ENCODE measurements around the gene ADIG. TPM values are rescaled to one million over a fixed set of nuclear protein-coding genes. Genes with fewer than 3 reads are reported as not detected.

ADIG gene
- total RNA-seq, 1 donor from 2014 or later, result not detected

DNA sequence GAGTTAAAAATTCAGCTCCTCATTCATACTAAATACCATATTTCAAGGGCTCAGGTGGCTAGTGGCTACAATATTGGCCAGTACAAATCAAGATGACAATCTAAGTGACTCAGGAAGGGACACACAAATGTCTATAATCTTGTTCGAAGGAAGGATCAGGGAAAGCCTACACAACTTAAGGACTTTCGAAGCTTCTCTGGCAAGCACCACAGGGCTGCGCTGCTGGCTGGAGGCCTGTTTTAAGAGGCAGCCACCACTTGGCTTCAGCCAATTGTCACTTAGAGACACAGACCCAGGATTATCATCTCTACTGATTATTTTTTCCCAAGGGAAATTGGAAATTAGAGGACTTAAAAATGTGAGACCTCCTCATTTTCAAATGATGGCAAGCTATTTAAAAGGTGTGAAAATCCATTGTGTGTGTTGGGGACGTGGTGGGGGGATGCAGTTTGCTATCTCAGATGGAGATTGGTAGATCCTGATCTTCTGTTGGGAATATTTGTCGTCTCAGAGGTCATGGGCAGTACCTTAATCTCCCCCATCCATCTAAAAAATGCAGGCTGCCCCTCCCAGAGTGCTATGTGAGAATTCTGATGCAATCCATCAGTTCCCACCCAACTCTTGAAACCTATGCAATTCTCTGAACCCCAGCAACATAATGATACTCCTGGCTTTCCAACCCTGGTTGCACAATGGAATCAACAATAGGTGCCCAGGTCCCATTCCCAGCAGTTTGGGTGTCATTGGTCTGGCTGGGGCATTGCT, 31.9 kb downstream of the ADIG start:
- DNase-seq (no peak), ATAC-seq (no peak)
- Histone ChIP-seq H3K4me1 (no peaks in the 10 kb centered on the region), H3K36me3 (no peaks in the 10 kb centered on the region), H3K4me3 (no peak overlapping the region), H3K27me3 (ENCODE audit: low read depth) (peaks cover 22% of the 10 kb centered on the region), H3K9me3 (no peaks in the 10 kb centered on the region), H3K27ac (no peak overlapping the region)
- intact Hi-C loops (cut with DNase I), result no loop called here
- TF ChIP-seq CTCF (IDR thresholded peaks at IDR 0.05), result no peak

GRCh38 chr20:38615283-38615682, 34.3 kb downstream of the ADIG start:
- no peak overlapping the region for H3K4me3 ChIP-seq
- TF ChIP-seq CTCF (IDR thresholded peaks at IDR 0.05), result no peak
- DNase-seq (no peak), ATAC-seq (no peak)
- H3K9me3 ChIP-seq, result no peaks in the 10 kb centered on the region
- intact Hi-C loops (cut with DNase I), result no loop called here
- H3K27me3 ChIP-seq (ENCODE audit: low read depth), result peaks cover 22% of the 10 kb centered on the region
- no peaks in the 10 kb centered on the region for H3K4me1 ChIP-seq
- H3K27ac ChIP-seq, result no peak overlapping the region
- H3K36me3 ChIP-seq, result no peaks in the 10 kb centered on the region

DNA sequence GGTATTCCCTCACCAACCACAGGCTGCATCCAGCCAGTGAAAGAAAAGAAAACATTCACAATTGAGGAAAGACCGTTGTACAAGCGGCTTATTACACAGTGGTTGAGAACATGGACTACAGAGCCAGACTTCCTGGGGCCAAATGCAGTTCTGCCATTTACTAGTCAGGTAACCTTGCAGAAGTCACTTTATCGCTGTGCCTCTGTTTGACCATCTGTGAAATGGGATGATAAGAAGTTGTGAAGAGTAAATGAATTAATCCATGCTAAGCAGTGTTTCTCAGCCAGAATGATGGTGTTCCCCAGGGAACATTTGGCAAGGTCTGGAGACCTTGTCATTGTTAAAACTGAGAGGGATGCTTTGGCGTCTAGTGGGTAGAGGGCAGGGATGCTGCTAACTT, 35.5 kb downstream of the ADIG start:
- ATAC-seq (no peak), DNase-seq (no peak)
- H3K9me3 ChIP-seq, result no peaks in the 10 kb centered on the region
- H3K27ac ChIP-seq, result no peak overlapping the region
- no peak for TF ChIP-seq CTCF (IDR thresholded peaks at IDR 0.05)
- intact Hi-C loops (cut with DNase I), result no loop called here
- no peak overlapping the region for H3K4me3 ChIP-seq
- no peaks in the 10 kb centered on the region for H3K4me1 ChIP-seq
- peaks cover 22% of the 10 kb centered on the region for H3K27me3 ChIP-seq (ENCODE audit: low read depth)
- H3K36me3 ChIP-seq, result no peaks in the 10 kb centered on the region

DNA sequence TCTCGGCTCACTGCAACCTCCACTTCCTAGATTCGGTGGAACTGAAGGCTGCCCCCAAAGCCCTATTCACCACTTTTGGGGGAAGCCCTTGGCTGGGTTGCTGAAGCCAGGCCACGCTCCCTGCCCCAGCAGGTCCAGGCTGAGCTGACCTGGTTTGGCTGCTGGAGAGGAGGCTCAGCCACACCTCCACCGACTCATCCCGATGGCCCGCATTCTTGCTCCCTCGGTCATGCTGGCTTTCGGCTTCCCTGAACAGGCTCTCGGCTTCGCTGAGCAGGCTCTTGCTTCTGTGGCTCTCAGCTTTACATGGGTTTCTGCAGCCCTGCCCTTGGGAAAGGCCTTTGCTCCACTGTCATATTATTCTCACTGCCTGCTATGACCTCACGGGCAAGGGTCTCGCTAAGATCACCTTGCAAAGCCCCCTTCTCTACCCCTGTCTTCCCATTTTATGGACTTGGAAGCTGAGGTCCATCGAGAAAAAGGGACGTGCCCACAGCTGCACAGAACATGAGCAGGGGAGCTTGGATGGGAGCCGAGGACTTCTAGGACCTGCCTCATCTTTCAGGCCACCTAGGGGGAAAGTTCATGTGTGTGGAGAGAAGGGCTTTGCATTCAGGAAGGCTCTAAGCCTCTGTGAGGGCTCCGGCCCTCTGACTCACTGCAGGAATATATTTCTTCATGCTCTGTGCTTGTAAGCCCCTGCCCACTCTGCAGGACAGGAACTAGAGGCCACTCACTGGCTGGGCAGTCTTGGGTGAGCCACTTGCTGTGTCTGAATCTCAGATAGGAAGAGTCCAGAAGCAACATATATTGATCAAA, 36.2 kb downstream of the ADIG start:
- no peaks in the 10 kb centered on the region for H3K4me1 ChIP-seq
- no peaks in the 10 kb centered on the region for H3K9me3 ChIP-seq
- no peak overlapping the region for H3K27ac ChIP-seq
- ATAC-seq, result no peak
- H3K4me3 ChIP-seq, result no peak overlapping the region
- DNase-seq, result no peak
- intact Hi-C loops (cut with DNase I), result no loop called here
- TF ChIP-seq CTCF (IDR thresholded peaks at IDR 0.05), result no peak
- no peaks in the 10 kb centered on the region for H3K36me3 ChIP-seq
- peaks cover 22% of the 10 kb centered on the region for H3K27me3 ChIP-seq (ENCODE audit: low read depth)

- no peaks in the 10 kb centered on the region for H3K9me3 ChIP-seq
- TF ChIP-seq CTCF (IDR thresholded peaks at IDR 0.05), result no peak
- intact Hi-C loops (cut with DNase I), result no loop called here
Measured at GRCh38 chr20:38617830-38618196, 36.8 kb downstream of the ADIG start.

More at GRCh38 chr20:38617830-38618196, 36.8 kb downstream of the ADIG start:
- ATAC-seq, result no peak
- DNase-seq, result no peak
- Histone ChIP-seq H3K4me1 (no peaks in the 10 kb centered on the region), H3K27me3 (ENCODE audit: low read depth) (peaks cover 24% of the 10 kb centered on the region), H3K4me3 (no peak overlapping the region), H3K27ac (no peak overlapping the region), H3K36me3 (no peaks in the 10 kb centered on the region)

All from lower lobe of right lung (tissue), 2 donors.